OCI-LY3 (cell line): Measurements from ENCODE around the gene FICD.

Experiments
- CTCF ChIP-seq: fragments of 200-600, 300-600 bp; sonication (generic); IDR thresholded peaks from 2 replicates; pipeline ENCODE4 v1.5.1; 2014; ENCODE audit warnings: antibody characterized with exemption, low read length, low read depth
- EZH2phosphoT487 ChIP-seq: fragments of 200-600 bp; shearing (Covaris generic); IDR thresholded peaks from 2 replicates; pipeline ENCODE4 v1.6.1; 2018; ENCODE audit warnings: antibody characterized with exemption, mixed run types, low read depth

GRCh38 chr12:108495054-108495453 lies 20.0 kb upstream of the FICD start:
- TF ChIP-seq CTCF, result peak; percentile 76
- no peak for TF ChIP-seq EZH2phosphoT487
